Trophoblast cell (in vitro differentiated cells and primary cell): ENCODE data around the gene ZFAND2A.

Experiments
- DNase-seq, 2 donors: peaks; one replicate each; pipeline ENCODE4 v3.0.0-alpha.2; 2016
- H2AFZ ChIP-seq: 2 replicates; pipeline ENCODE4 v1.6.1; 2013; ENCODE audit warnings: low read length, moderate library complexity, mild to moderate bottlenecking; ENCODE audit not compliant: insufficient read depth, poor library complexity
- H2AK5ac ChIP-seq: 2 replicates; pipeline ENCODE4 v1.6.1; 2013; ENCODE audit warnings: mild to moderate bottlenecking, low read length
- H2BK120ac ChIP-seq: 2 replicates; pipeline ENCODE4 v1.6.1; 2013; ENCODE audit warnings: low read length, mild to moderate bottlenecking, moderate library complexity; ENCODE audit not compliant: insufficient read depth, poor library complexity
- H2BK12ac ChIP-seq: 2 replicates; pipeline ENCODE4 v1.6.1; 2013; ENCODE audit warnings: mild to moderate bottlenecking, low read length, moderate library complexity
- H2BK5ac ChIP-seq: 2 replicates; pipeline ENCODE4 v1.6.1; 2013; ENCODE audit warnings: low read length, low read depth, moderate library complexity, mild to moderate bottlenecking; ENCODE audit not compliant: poor library complexity
- H3K14ac ChIP-seq: 2 replicates; pipeline ENCODE4 v1.6.1; 2013; ENCODE audit warnings: mild to moderate bottlenecking, low read length
- H3K18ac ChIP-seq: 2 replicates; pipeline ENCODE4 v1.6.1; 2013; ENCODE audit warnings: mild to moderate bottlenecking, low read length
- H3K23ac ChIP-seq: 2 replicates; pipeline ENCODE4 v1.6.1; 2013; ENCODE audit warnings: low read length
- H3K27ac ChIP-seq: 2 replicates; pipeline ENCODE4 v1.5.1; 2013; ENCODE audit warnings: low read depth, mild to moderate bottlenecking, inconsistent platforms, low read length, moderate library complexity
- H3K27me3 ChIP-seq: 2 replicates; pipeline ENCODE4 v1.6.1; 2013; ENCODE audit warnings: inconsistent platforms, mild to moderate bottlenecking, low read length, moderate library complexity; ENCODE audit not compliant: insufficient read depth
- H3K36me3 ChIP-seq, 2 experiments: 1 replicate in 1 of 2; 2 replicates in 1 of 2; pipeline ENCODE4 v1.6.1; 2013; ENCODE audit warnings: low read length in 2 of 2, mild to moderate bottlenecking in 2 of 2, moderate library complexity in 1 of 2; ENCODE audit not compliant: insufficient read depth in 2 of 2, control insufficient read depth in 1 of 2
- H3K4ac ChIP-seq: 2 replicates; pipeline ENCODE4 v1.6.1; 2013; ENCODE audit warnings: low read depth, mild to moderate bottlenecking, low read length, moderate library complexity
- H3K4me1 ChIP-seq, 2 experiments: 1 replicate in 1 of 2; 2 replicates in 1 of 2; pipeline ENCODE4 v1.6.1; 2013; ENCODE audit warnings: low read length in 2 of 2, mild to moderate bottlenecking in 2 of 2, moderate library complexity in 1 of 2; ENCODE audit not compliant: insufficient read depth in 2 of 2, control insufficient read depth in 1 of 2
- H3K4me2 ChIP-seq: 2 replicates; pipeline ENCODE4 v1.6.1; 2013; ENCODE audit warnings: inconsistent platforms, mild to moderate bottlenecking, low read length, moderate library complexity
- H3K4me3 ChIP-seq: 2 replicates; pipeline ENCODE4 v1.5.1; 2013; ENCODE audit warnings: mild to moderate bottlenecking, low read depth, low read length, inconsistent platforms
- H3K79me1 ChIP-seq: one replicate; pipeline ENCODE4 v1.6.1; 2013; ENCODE audit warnings: low read length
- H3K79me2 ChIP-seq: 2 replicates; pipeline ENCODE4 v1.6.1; 2013; ENCODE audit warnings: low read length, mild to moderate bottlenecking; ENCODE audit not compliant: control insufficient read depth, insufficient read depth, poor library complexity
- H3K9ac ChIP-seq: 2 replicates; pipeline ENCODE4 v1.6.1; 2013; ENCODE audit warnings: mild to moderate bottlenecking, low read length
- H3K9me3 ChIP-seq: 2 replicates; pipeline ENCODE4 v1.6.1; 2013; ENCODE audit warnings: low read depth, mild to moderate bottlenecking, control low read depth, inconsistent platforms, low read length; ENCODE audit not compliant: insufficient read depth
- H4K12ac ChIP-seq: 2 replicates; pipeline ENCODE4 v1.6.1; 2013; ENCODE audit warnings: low read depth, mild to moderate bottlenecking, low read length, moderate library complexity
- H4K8ac ChIP-seq: 2 replicates; pipeline ENCODE4 v1.6.1; 2013; ENCODE audit warnings: low read depth, mild to moderate bottlenecking, low read length, moderate library complexity
- H4K91ac ChIP-seq: one replicate; pipeline ENCODE4 v1.6.1; 2013; ENCODE audit warnings: low read depth, mild to moderate bottlenecking, low read length, moderate library complexity
- WGBS: extraction: QIAGEN DNeasy Blood & Tissue Kit; methylation state at CpG from one replicate; pipeline ENCODE4 v1.1.7; 2013; ENCODE audit warnings: missing lambda C conversion rate; ENCODE audit not compliant: insufficient read length, insufficient coverage; ENCODE audit errors: extremely low coverage; 5-methylcytosine and 5-hydroxymethylcytosine counted together

The ZFAND2A gene

DNA sequence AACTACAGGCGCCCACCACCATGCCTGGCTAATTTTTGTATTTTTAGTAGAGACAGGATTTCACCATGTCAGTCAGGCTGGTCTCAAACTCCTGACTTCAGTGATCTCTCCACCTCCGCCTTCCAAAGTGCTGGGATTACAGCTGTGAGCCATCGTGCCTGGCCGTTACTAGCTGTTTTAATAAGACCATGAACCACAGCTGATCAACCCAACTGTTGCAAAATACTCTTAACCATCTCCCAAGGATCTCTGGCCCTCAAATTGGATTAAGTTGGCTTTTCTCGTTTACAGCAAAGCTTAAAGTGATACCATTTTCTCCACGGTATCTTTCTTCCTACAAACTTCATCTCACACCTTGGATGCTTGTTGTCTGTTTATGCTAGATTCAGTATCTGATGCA, 18.3 kb downstream of the ZFAND2A start:
- H3K9me3 ChIP-seq, result no peaks in the 10 kb centered on the region
- H2BK120ac ChIP-seq, result no peak overlapping the region
- H3K4ac ChIP-seq, result no peak overlapping the region
- no peak overlapping the region for H2AFZ ChIP-seq
- H2BK12ac ChIP-seq, result no peak overlapping the region
- no peak for DNase-seq
- no peak overlapping the region for H2AK5ac ChIP-seq
- no peak overlapping the region for H3K9ac ChIP-seq
- no CpG with 5 or more reads among the region's 6 CpGs for WGBS
- H3K27me3 ChIP-seq, result no peaks in the 10 kb centered on the region
- H2BK5ac ChIP-seq, result no peak overlapping the region
- no peaks in the 10 kb centered on the region for H3K36me3 ChIP-seq
- no peak overlapping the region for H3K4me2 ChIP-seq
- no peak overlapping the region for H3K14ac ChIP-seq
- H3K23ac ChIP-seq, result no peak overlapping the region
- H4K12ac ChIP-seq, result no peak overlapping the region
- H4K8ac ChIP-seq, result no peak overlapping the region
- H3K27ac ChIP-seq, result no peak overlapping the region
- H4K91ac ChIP-seq, result no peak overlapping the region
- peaks cover 3% of the 10 kb centered on the region for H3K79me1 ChIP-seq
- no peak overlapping the region for H3K18ac ChIP-seq
- no peaks in the 10 kb centered on the region for H3K79me2 ChIP-seq
- H3K4me1 ChIP-seq, result peaks cover 8 to 9% of the 10 kb centered on the region in 2 experiments
- no peak overlapping the region for H3K4me3 ChIP-seq

DNA sequence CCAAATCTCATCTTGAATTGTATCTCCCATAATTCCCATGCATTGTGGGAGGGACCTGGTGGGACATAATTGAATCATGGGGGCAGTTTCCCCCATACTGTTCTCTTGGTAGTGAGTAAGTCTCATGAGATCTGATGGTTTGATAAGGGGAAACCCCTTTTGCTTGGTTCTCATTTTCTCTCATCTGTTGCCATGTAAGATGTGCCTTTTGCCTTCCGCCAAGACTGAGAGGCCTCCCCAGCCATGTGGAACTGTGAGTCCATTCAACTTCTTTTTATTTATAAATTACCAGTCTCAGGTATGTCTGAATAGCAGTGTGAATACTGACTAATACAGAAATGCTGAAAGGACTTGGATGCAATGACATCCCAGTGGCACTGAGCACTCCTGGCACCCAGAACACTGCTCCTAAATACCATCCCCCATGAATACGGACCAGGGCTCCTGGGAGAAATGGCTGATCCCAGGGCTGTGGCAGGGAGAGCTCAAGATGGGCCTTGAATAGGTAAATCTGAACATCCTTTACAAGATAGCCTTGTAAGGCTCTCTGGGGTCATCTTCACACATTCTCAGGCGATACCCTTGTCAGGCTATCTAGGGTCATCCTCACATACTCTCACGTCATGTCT, 19.4 kb downstream of the ZFAND2A start:
- Histone ChIP-seq H3K18ac (no peak overlapping the region), H3K79me2 (no peaks in the 10 kb centered on the region), H3K4ac (no peak overlapping the region), H3K79me1 (peaks cover 3% of the 10 kb centered on the region), H4K8ac (no peak overlapping the region), H3K4me2 (no peak overlapping the region), H3K23ac (no peak overlapping the region), H2BK5ac (no peak overlapping the region), H3K4me3 (no peak overlapping the region), H2AK5ac (no peak overlapping the region), H3K14ac (no peak overlapping the region), H4K12ac (no peak overlapping the region), H3K4me1 (peaks cover 8 to 10% of the 10 kb centered on the region in 2 experiments), H3K9ac (no peak overlapping the region), H2BK12ac (no peak overlapping the region), H2AFZ (no peak overlapping the region), H3K27ac (no peak overlapping the region), H4K91ac (no peak overlapping the region), H3K36me3 (no peaks in the 10 kb centered on the region), H3K9me3 (no peaks in the 10 kb centered on the region), H2BK120ac (no peak overlapping the region), H3K27me3 (no peaks in the 10 kb centered on the region)
- no CpG with 5 or more reads among the region's 4 CpGs for WGBS
- no peak for DNase-seq

DNA sequence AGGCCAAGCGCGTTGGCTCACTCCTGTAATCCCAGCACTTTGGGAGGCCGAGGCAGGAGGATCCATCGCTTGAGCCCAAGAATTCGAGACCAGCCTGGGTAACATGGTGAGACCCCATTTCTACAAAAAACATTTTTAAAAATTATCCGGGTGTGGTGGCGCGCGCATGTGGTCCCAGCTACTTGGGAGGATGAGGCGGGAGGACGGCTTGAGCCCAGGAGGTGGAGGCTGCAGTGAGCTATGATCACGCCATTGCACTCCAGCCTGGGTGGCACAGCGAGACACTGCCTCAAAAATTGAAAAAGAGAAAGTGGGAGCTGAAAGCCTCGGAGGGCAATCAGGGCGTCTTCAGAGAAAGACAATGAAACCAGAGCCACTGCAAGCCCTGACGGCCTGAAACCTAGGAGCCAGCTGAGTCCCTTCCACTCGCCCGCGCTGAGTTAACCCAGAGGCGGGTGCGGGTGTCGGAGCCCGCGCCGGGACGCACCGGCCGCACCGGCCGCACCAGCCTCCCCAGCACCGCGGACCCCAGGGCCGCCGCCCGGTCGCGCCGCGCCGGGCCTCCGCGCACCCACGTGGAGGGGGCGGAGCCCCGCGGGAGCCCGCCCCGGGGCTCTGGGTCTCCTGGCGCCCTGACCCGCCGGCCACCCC, 22.4 kb downstream of the ZFAND2A start:
- Histone ChIP-seq H4K8ac (peak overlapping the region; percentile 82), H4K91ac (no peak overlapping the region)
- WGBS, result no CpG with 5 or more reads among the region's 51 CpGs

DNA sequence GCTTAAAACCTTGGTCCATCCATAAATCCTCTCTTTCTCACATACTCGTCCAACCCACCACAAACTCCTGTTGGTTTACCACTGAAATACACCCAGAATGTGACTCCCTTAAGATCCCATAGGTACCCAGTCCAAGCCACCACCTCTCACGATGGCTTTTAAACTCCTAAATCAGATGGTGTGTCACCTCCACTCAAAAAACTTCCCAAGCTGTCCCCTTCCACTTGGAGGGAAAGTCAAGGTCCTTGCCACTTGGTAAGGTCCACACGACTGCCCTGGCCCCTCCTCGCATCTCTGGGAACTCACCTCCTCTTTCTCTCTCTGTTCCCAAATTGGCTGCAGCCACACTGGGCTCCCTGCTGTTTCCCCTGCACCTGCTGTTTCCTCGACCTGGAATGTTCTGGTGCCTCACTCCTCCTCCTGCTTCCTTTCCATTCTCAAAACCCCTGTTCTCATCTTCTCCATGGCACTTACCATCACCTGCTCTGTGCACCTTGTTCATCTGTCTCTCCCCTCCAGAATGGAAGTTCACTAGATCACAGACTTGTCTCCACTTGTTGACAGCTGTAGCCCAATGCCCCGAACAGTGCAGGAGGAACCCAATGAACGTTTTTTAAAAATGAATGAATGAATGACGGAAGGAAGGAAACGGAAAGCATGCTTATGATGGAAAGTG, 23.0 kb downstream of the ZFAND2A start:
- H2AK5ac ChIP-seq, result no peak overlapping the region
- no peak overlapping the region for H4K12ac ChIP-seq
- H3K9ac ChIP-seq, result no peak overlapping the region
- H3K9me3 ChIP-seq, result no peaks in the 10 kb centered on the region
- no peak overlapping the region for H3K27ac ChIP-seq
- no peak overlapping the region for H4K91ac ChIP-seq
- H3K4ac ChIP-seq, result no peak overlapping the region
- WGBS, result no CpG with 5 or more reads among the region's 9 CpGs
- peak overlapping the region; percentile 10 for H2AFZ ChIP-seq
- no peaks in the 10 kb centered on the region for H3K27me3 ChIP-seq
- peak overlapping the region; percentile 78 for H3K4me3 ChIP-seq
- H3K79me2 ChIP-seq, result no peaks in the 10 kb centered on the region
- no peak overlapping the region for H4K8ac ChIP-seq
- H3K18ac ChIP-seq, result no peak overlapping the region
- H3K4me2 ChIP-seq, result peak overlapping the region; percentile 79
- DNase-seq, result no peak
- peaks cover 3% of the 10 kb centered on the region for H3K79me1 ChIP-seq
- H3K4me1 ChIP-seq, result peaks cover 8 to 10% of the 10 kb centered on the region in 2 experiments
- no peak overlapping the region for H2BK120ac ChIP-seq
- no peak overlapping the region for H3K14ac ChIP-seq
- no peak overlapping the region for H2BK5ac ChIP-seq
- no peak overlapping the region for H2BK12ac ChIP-seq
- H3K36me3 ChIP-seq, result peaks cover 0 to 1% of the 10 kb centered on the region in 2 experiments
- H3K23ac ChIP-seq, result no peak overlapping the region

More for the DNA sequence above, 22.4 kb downstream of the ZFAND2A start:
- H3K27ac ChIP-seq, result no peak overlapping the region
- H3K9ac ChIP-seq, result peak overlapping the region; percentile 34
- H3K36me3 ChIP-seq, result no peaks in the 10 kb centered on the region
- no peak overlapping the region for H2BK120ac ChIP-seq
- peak overlapping the region; percentile 74 for H4K12ac ChIP-seq
- H3K14ac ChIP-seq, result peak overlapping the region; percentile 80
- H2AK5ac ChIP-seq, result no peak overlapping the region
- no peak overlapping the region for H2BK12ac ChIP-seq
- no peak overlapping the region for H3K4ac ChIP-seq
- peak overlapping the region; percentile 83 for H2AFZ ChIP-seq
- H3K79me1 ChIP-seq, result peaks cover 3% of the 10 kb centered on the region
- DNase-seq, result no peak
- H3K18ac ChIP-seq, result peak overlapping the region; percentile 6
- H2BK5ac ChIP-seq, result no peak overlapping the region
- no peaks in the 10 kb centered on the region for H3K79me2 ChIP-seq
- peak overlapping the region; percentile 79 for H3K4me2 ChIP-seq
- H3K23ac ChIP-seq, result no peak overlapping the region
- no peaks in the 10 kb centered on the region for H3K9me3 ChIP-seq
- H3K4me1 ChIP-seq, result peaks cover 8 to 10% of the 10 kb centered on the region in 2 experiments
- no peaks in the 10 kb centered on the region for H3K27me3 ChIP-seq
- H3K4me3 ChIP-seq, result peak overlapping the region; percentile 78
